ENCODE results near the gene SEC24D. TPM values are rescaled to one million over a fixed set of nuclear protein-coding genes. Genes with fewer than 3 reads are reported as not detected.

SEC24D gene
- total RNA-seq, 1 donor, result 17.8 TPM

GRCh38 chr4:118829107-118829506 is 6.8 kb downstream of the SEC24D start:
- Histone ChIP-seq H3K27me3 (ENCODE audit: insufficient read depth, low read length) (no peaks in the 10 kb centered on the region), H3K4me3 (ENCODE audit: low read length) (no peak overlapping the region), H3K9me3 (ENCODE audit: low read depth, low read length) (no peaks in the 10 kb centered on the region), H3K4me1 (ENCODE audit: insufficient read depth, low read length) (peaks cover 15% of the 10 kb centered on the region)

GRCh38 chr4:118826723-118827444 is 9.0 kb downstream of the SEC24D start:
- Histone ChIP-seq H3K4me1 (ENCODE audit: insufficient read depth, low read length) (peaks cover 9% of the 10 kb centered on the region), H3K4me3 (ENCODE audit: low read length) (no peak overlapping the region), H3K27me3 (ENCODE audit: insufficient read depth, low read length) (no peaks in the 10 kb centered on the region), H3K9me3 (ENCODE audit: low read depth, low read length) (no peaks in the 10 kb centered on the region)

GRCh38 chr4:118825799-118826198 is 10.1 kb downstream of the SEC24D start:
- H3K9me3 ChIP-seq (ENCODE audit: low read depth, low read length), result no peaks in the 10 kb centered on the region
- no peak overlapping the region for H3K4me3 ChIP-seq (ENCODE audit: low read length)
- no peaks in the 10 kb centered on the region for H3K27me3 ChIP-seq (ENCODE audit: insufficient read depth, low read length)
- H3K4me1 ChIP-seq (ENCODE audit: insufficient read depth, low read length), result peaks cover 9% of the 10 kb centered on the region

GRCh38 chr4:118824141-118824540 is 11.8 kb downstream of the SEC24D start:
- Histone ChIP-seq H3K9me3 (ENCODE audit: low read depth, low read length) (no peaks in the 10 kb centered on the region), H3K27me3 (ENCODE audit: insufficient read depth, low read length) (no peaks in the 10 kb centered on the region), H3K4me3 (ENCODE audit: low read length) (no peak overlapping the region), H3K4me1 (ENCODE audit: insufficient read depth, low read length) (peaks cover 9% of the 10 kb centered on the region)

- Histone ChIP-seq H3K9me3 (ENCODE audit: low read depth, low read length) (no peaks in the 10 kb centered on the region), H3K4me3 (ENCODE audit: low read length) (no peak overlapping the region), H3K4me1 (ENCODE audit: insufficient read depth, low read length) (peaks cover 9% of the 10 kb centered on the region), H3K27me3 (ENCODE audit: insufficient read depth, low read length) (no peaks in the 10 kb centered on the region)
Observed at GRCh38 chr4:118823471-118823870, 12.5 kb downstream of the SEC24D start.

- Histone ChIP-seq H3K4me1 (ENCODE audit: insufficient read depth, low read length) (no peaks in the 10 kb centered on the region), H3K4me3 (ENCODE audit: low read length) (no peak overlapping the region), H3K9me3 (ENCODE audit: low read depth, low read length) (no peaks in the 10 kb centered on the region), H3K27me3 (ENCODE audit: insufficient read depth, low read length) (no peaks in the 10 kb centered on the region)
Observed at GRCh38 chr4:118821590-118822293, 14.2 kb downstream of the SEC24D start.

- Histone ChIP-seq H3K4me3 (ENCODE audit: low read length) (no peak overlapping the region), H3K27me3 (ENCODE audit: insufficient read depth, low read length) (no peaks in the 10 kb centered on the region), H3K9me3 (ENCODE audit: low read depth, low read length) (no peaks in the 10 kb centered on the region), H3K4me1 (ENCODE audit: insufficient read depth, low read length) (no peaks in the 10 kb centered on the region)
Observed at GRCh38 chr4:118817178-118817930, 18.6 kb downstream of the SEC24D start.

- Histone ChIP-seq H3K4me3 (ENCODE audit: low read length) (no peak overlapping the region), H3K4me1 (ENCODE audit: insufficient read depth, low read length) (no peaks in the 10 kb centered on the region), H3K27me3 (ENCODE audit: insufficient read depth, low read length) (no peaks in the 10 kb centered on the region), H3K9me3 (ENCODE audit: low read depth, low read length) (no peaks in the 10 kb centered on the region)
Observed at GRCh38 chr4:118816538-118817177, 19.3 kb downstream of the SEC24D start.

GRCh38 chr4:118814891-118815290 is 21.0 kb downstream of the SEC24D start:
- H3K4me3 ChIP-seq (ENCODE audit: low read length), result no peak overlapping the region
- peaks cover 2% of the 10 kb centered on the region for H3K4me1 ChIP-seq (ENCODE audit: insufficient read depth, low read length)
- no peaks in the 10 kb centered on the region for H3K27me3 ChIP-seq (ENCODE audit: insufficient read depth, low read length)
- H3K9me3 ChIP-seq (ENCODE audit: low read depth, low read length), result no peaks in the 10 kb centered on the region

- Histone ChIP-seq H3K9me3 (ENCODE audit: low read depth, low read length) (no peaks in the 10 kb centered on the region), H3K27me3 (ENCODE audit: insufficient read depth, low read length) (no peaks in the 10 kb centered on the region), H3K4me3 (ENCODE audit: low read length) (no peak overlapping the region), H3K4me1 (ENCODE audit: insufficient read depth, low read length) (peaks cover 2% of the 10 kb centered on the region)
Observed at GRCh38 chr4:118814058-118814457, 21.9 kb downstream of the SEC24D start.

GRCh38 chr4:118813561-118813960 is 22.4 kb downstream of the SEC24D start:
- Histone ChIP-seq H3K9me3 (ENCODE audit: low read depth, low read length) (no peaks in the 10 kb centered on the region), H3K27me3 (ENCODE audit: insufficient read depth, low read length) (no peaks in the 10 kb centered on the region), H3K4me1 (ENCODE audit: insufficient read depth, low read length) (peaks cover 2% of the 10 kb centered on the region), H3K4me3 (ENCODE audit: low read length) (no peak overlapping the region)

- H3K4me1 ChIP-seq (ENCODE audit: insufficient read depth, low read length), result peaks cover 2% of the 10 kb centered on the region
Observed at GRCh38 chr4:118811832-118812231, 24.1 kb downstream of the SEC24D start.

GRCh38 chr4:118810991-118811764 is 24.7 kb downstream of the SEC24D start:
- no peak overlapping the region for H3K4me3 ChIP-seq (ENCODE audit: low read length)
- no peaks in the 10 kb centered on the region for H3K9me3 ChIP-seq (ENCODE audit: low read depth, low read length)
- H3K27me3 ChIP-seq (ENCODE audit: insufficient read depth, low read length), result no peaks in the 10 kb centered on the region
- peaks cover 2% of the 10 kb centered on the region for H3K4me1 ChIP-seq (ENCODE audit: insufficient read depth, low read length)

More at GRCh38 chr4:118811832-118812231, 24.1 kb downstream of the SEC24D start:
- no peaks in the 10 kb centered on the region for H3K9me3 ChIP-seq (ENCODE audit: low read depth, low read length)
- no peak overlapping the region for H3K4me3 ChIP-seq (ENCODE audit: low read length)
- no peaks in the 10 kb centered on the region for H3K27me3 ChIP-seq (ENCODE audit: insufficient read depth, low read length)

- Histone ChIP-seq H3K27me3 (ENCODE audit: insufficient read depth, low read length) (no peaks in the 10 kb centered on the region), H3K4me3 (ENCODE audit: low read length) (no peak overlapping the region), H3K4me1 (ENCODE audit: insufficient read depth, low read length) (peaks cover 2% of the 10 kb centered on the region), H3K9me3 (ENCODE audit: low read depth, low read length) (no peaks in the 10 kb centered on the region)
Observed at GRCh38 chr4:118807659-118808058, 28.3 kb downstream of the SEC24D start.
